Gastroesophageal sphincter (tissue), 4 donors: Measurements from ENCODE around the gene TMEM79. TPM values are rescaled to one million over a fixed set of nuclear protein-coding genes. Genes with fewer than 3 reads are reported as not detected.

Experiments
- ATAC-seq: fragments of 150-250 bp; one replicate; pipeline ENCODE4 v1.9.1; 2016; ENCODE audit warnings: mild to moderate bottlenecking, moderate library complexity
- H3K27ac ChIP-seq, 4 donors: fragments of 200-600 bp; sonication (generic) in 3 of 4; 1 replicate in 3 of 4; 2 replicates in 1 of 4; pipeline ENCODE4 v1.5.1; 2016 to 2019
- H3K27me3 ChIP-seq: fragments of 200-600 bp; sonication (generic); one replicate; pipeline ENCODE4 v1.5.1; 2019
- H3K36me3 ChIP-seq, 2 donors: fragments of 200-600 bp; sonication (generic); one replicate each; pipeline ENCODE4 v1.5.1; 2019; ENCODE audit warnings: control low read depth in 1 of 2
- H3K4me1 ChIP-seq, 3 donors: fragments of 200-600 bp; sonication (generic); 1 replicate in 2 of 3; 2 replicates in 1 of 3; pipeline ENCODE4 v1.5.1; 2016 to 2019; ENCODE audit warnings: control low read depth in 2 of 3
- H3K4me3 ChIP-seq, 2 donors: fragments of 200-600 bp; sonication (generic); one replicate each; pipeline ENCODE4 v1.5.1; 2019; ENCODE audit warnings: mild to moderate bottlenecking in 1 of 2, moderate library complexity in 1 of 2
- H3K9me3 ChIP-seq, 3 donors: fragments of 200-600 bp; sonication (generic); one replicate each; pipeline ENCODE4 v1.5.1; 2017 to 2019; ENCODE audit warnings: control low read depth in 2 of 3
- CTCF ChIP-seq, 4 experiments: fragments of 200-600 bp in 2 of 4; fragments of 450-650 bp in 2 of 4; sonication (generic) in 1 of 4; IDR thresholded peaks; one replicate each; pipeline ENCODE4 v1.5.1; 2017 to 2019; ENCODE audit warnings: antibody characterized with exemption in 4 of 4, mild to moderate bottlenecking in 2 of 4, moderate library complexity in 2 of 4
- EP300 ChIP-seq: sonication (generic); formaldehyde crosslinking; IDR thresholded peaks from one replicate; pipeline ENCODE4 v1.6.1; 2017; ENCODE audit warnings: antibody characterized with exemption, mild to moderate bottlenecking
- POLR2A ChIP-seq, 2 donors: fragments of 450-650 bp; IDR thresholded peaks; one replicate each; pipeline ENCODE4 v1.6.1; 2017; ENCODE audit warnings: antibody characterized with exemption in 2 of 2, mild to moderate bottlenecking in 2 of 2, moderate library complexity in 1 of 2
- POLR2AphosphoS5 ChIP-seq: sonication (generic); formaldehyde crosslinking; IDR thresholded peaks from one replicate; pipeline ENCODE4 v1.6.1; 2017; ENCODE audit warnings: antibody characterized with exemption
- WGBS, 2 donors: methylation state at CpG; one replicate each; pipeline ENCODE4 v1.1.5; 2018; ENCODE audit warnings: low coverage in 1 of 2; 5-methylcytosine and 5-hydroxymethylcytosine counted together
- total RNA-seq, 4 donors: library from RNA; depleted of rRNA; stranded (reverse); fragments of >200 nt; gene quantifications; one replicate each; pipeline ENCODE4 v1.1.0, GENCODE V29; 2016

Gene TMEM79
- total RNA-seq, 4 donors from 2014 or later, result 1.6 to 4.7 (median 3.2) TPM

- Histone ChIP-seq H3K9me3 (no peaks in the 10 kb centered on the region), H3K27ac (peak overlapping the region in 3 of 4 donors; percentile 91), H3K4me1 (peaks cover 4 to 44% (median 17%) of the 10 kb centered on the region in 3 donors), H3K4me3 (peak overlapping the region; percentile 82 to 95), H3K36me3 (peaks cover 0 to 31% of the 10 kb centered on the region in 2 donors), H3K27me3 (no peaks in the 10 kb centered on the region)
- TF ChIP-seq POLR2A (IDR thresholded peaks at IDR 0.05), result no peak
- no peak for TF ChIP-seq CTCF (IDR thresholded peaks at IDR 0.05)
- no peak for TF ChIP-seq EP300
- no peak for TF ChIP-seq POLR2AphosphoS5
- WGBS, 2 donors, result 50% methylated on average over 1 of the region's 1 CpG
- no peak for ATAC-seq
Observed at GRCh38 chr1:156283521-156283920, 604 bp upstream of the TMEM79 start.

- ATAC-seq, result no peak
- TF ChIP-seq EP300 (no peak), POLR2A (IDR thresholded peaks at IDR 0.05) (no peak), CTCF (IDR thresholded peaks at IDR 0.05) (no peak), POLR2AphosphoS5 (no peak)
- WGBS, 2 donors, result 59 to 100% methylated on average over 1 to 2 of the region's 4 CpGs
- H3K4me1 ChIP-seq, result peaks cover 4 to 36% (median 17%) of the 10 kb centered on the region in 3 donors
- no peak overlapping the region for H3K27ac ChIP-seq
- H3K9me3 ChIP-seq, result no peaks in the 10 kb centered on the region
- no peak overlapping the region for H3K4me3 ChIP-seq
- no peaks in the 10 kb centered on the region for H3K27me3 ChIP-seq
- H3K36me3 ChIP-seq, result peaks cover 0 to 27% of the 10 kb centered on the region in 2 donors
Observed at GRCh38 chr1:156284757-156285156, 632 bp downstream of the TMEM79 start.

- peaks cover 4 to 33% (median 17%) of the 10 kb centered on the region in 3 donors for H3K4me1 ChIP-seq
Observed at GRCh38 chr1:156285437-156285836, 1.3 kb downstream of the TMEM79 start.

GRCh38 chr1:156286061-156286460 is 1.9 kb downstream of the TMEM79 start:
- Histone ChIP-seq H3K27me3 (no peaks in the 10 kb centered on the region), H3K4me3 (no peak overlapping the region), H3K36me3 (peaks cover 0 to 22% of the 10 kb centered on the region in 2 donors), H3K27ac (no peak overlapping the region), H3K9me3 (no peaks in the 10 kb centered on the region), H3K4me1 (peaks cover 4 to 33% (median 16%) of the 10 kb centered on the region in 3 donors)
- TF ChIP-seq CTCF (IDR thresholded peaks at IDR 0.05) (no peak), POLR2AphosphoS5 (no peak), POLR2A (IDR thresholded peaks at IDR 0.05) (no peak), EP300 (no peak)
- no peak for ATAC-seq
- WGBS, 2 donors, result 90 to 95% methylated on average over 6 to 8 of the region's 8 CpGs

More at GRCh38 chr1:156285437-156285836, 1.3 kb downstream of the TMEM79 start:
- Histone ChIP-seq H3K27ac (no peak overlapping the region), H3K4me3 (no peak overlapping the region), H3K9me3 (no peaks in the 10 kb centered on the region), H3K27me3 (no peaks in the 10 kb centered on the region), H3K36me3 (peaks cover 0 to 22% of the 10 kb centered on the region in 2 donors)
- TF ChIP-seq POLR2A (IDR thresholded peaks at IDR 0.05), result no peak
- TF ChIP-seq POLR2AphosphoS5, result no peak
- TF ChIP-seq CTCF (IDR thresholded peaks at IDR 0.05), result no peak
- no peak for TF ChIP-seq EP300
- no peak for ATAC-seq
- 97% methylated on average over 6 of the region's 21 CpGs; no CpG with 5 or more reads in 1 of the 2 donors for WGBS, 2 donors

GRCh38 chr1:156289857-156290256 is 5.7 kb downstream of the TMEM79 start:
- ATAC-seq, result no peak
- H3K4me3 ChIP-seq, result no peak overlapping the region
- TF ChIP-seq CTCF (IDR thresholded peaks at IDR 0.05), result no peak
- no peak for TF ChIP-seq POLR2AphosphoS5
- TF ChIP-seq POLR2A (IDR thresholded peaks at IDR 0.05), result no peak
- TF ChIP-seq EP300, result no peak
- H3K36me3 ChIP-seq, result peaks cover 0 to 36% of the 10 kb centered on the region in 2 donors
- H3K27ac ChIP-seq, result no peak overlapping the region
- H3K9me3 ChIP-seq, result no peaks in the 10 kb centered on the region
- H3K27me3 ChIP-seq, result no peaks in the 10 kb centered on the region
- peaks cover 0 to 47% (median 6%) of the 10 kb centered on the region in 3 donors for H3K4me1 ChIP-seq
